GM18870 (cell line): ENCODE results near the gene PRSS1.
"Not testable (repeated sequence)": the region's sequence is repeated elsewhere in the genome, so short reads cannot be mapped to it uniquely, and the experiment has no call there.

ENCODE experiments used
- ATAC-seq: cut with Tn5 transposase; IDR thresholded peaks from one replicate; pipeline ENCODE4 v1.9.1; 2021; ENCODE audit warnings: moderate library complexity; ENCODE audit not compliant: unreplicated experiment

The PRSS1 gene

GRCh38 chr7:142749218-142749993, at the start of gene PRSS1:
Gene PRSS1, plus strand, starts transcription at chr7:142749472. Its CDS starts 13 bp downstream, at chr7:142749485.
- ATAC-seq: no peak

GRCh38 chr7:142700935-142701334, 48.3 kb upstream of the PRSS1 start:
- not testable (repeated sequence) for ATAC-seq

- no peak for ATAC-seq
Measured at GRCh38 chr7:142703655-142704305, 45.5 kb upstream of the PRSS1 start.

- not testable (repeated sequence) for ATAC-seq
Measured at GRCh38 chr7:142708726-142709125, 40.5 kb upstream of the PRSS1 start.

- no peak for ATAC-seq
Measured at GRCh38 chr7:142709921-142710320, 39.4 kb upstream of the PRSS1 start.

GRCh38 chr7:142711196-142711595, 38.1 kb upstream of the PRSS1 start:
- no peak for ATAC-seq

GRCh38 chr7:142711746-142712616, 37.3 kb upstream of the PRSS1 start:
- no peak for ATAC-seq

GRCh38 chr7:142712617-142712957, 36.7 kb upstream of the PRSS1 start:
- no peak for ATAC-seq

- ATAC-seq: no peak
Measured at GRCh38 chr7:142714375-142714774, 34.9 kb upstream of the PRSS1 start.

GRCh38 chr7:142716596-142716995, 32.7 kb upstream of the PRSS1 start:
- no peak for ATAC-seq

GRCh38 chr7:142717453-142717852, 31.8 kb upstream of the PRSS1 start:
- ATAC-seq: no peak

GRCh38 chr7:142718313-142718712, 31.0 kb upstream of the PRSS1 start:
- no peak for ATAC-seq

- no peak for ATAC-seq
Measured at GRCh38 chr7:142720172-142720773, 29.0 kb upstream of the PRSS1 start.

GRCh38 chr7:142720986-142721385, 28.3 kb upstream of the PRSS1 start:
- no peak for ATAC-seq

- no peak for ATAC-seq
Measured at GRCh38 chr7:142722248-142722794, 27.0 kb upstream of the PRSS1 start.

- peak; percentile 64 for ATAC-seq
Measured at GRCh38 chr7:142733271-142733670, 16.0 kb upstream of the PRSS1 start.

- peak; percentile 95 for ATAC-seq
Measured at GRCh38 chr7:142739923-142740492, 9.3 kb upstream of the PRSS1 start.

- no peak for ATAC-seq
Measured at GRCh38 chr7:142740786-142741185, 8.5 kb upstream of the PRSS1 start.

- ATAC-seq: not testable (repeated sequence)
Measured at GRCh38 chr7:142741932-142742331, 7.3 kb upstream of the PRSS1 start.

GRCh38 chr7:142745091-142745635, 4.1 kb upstream of the PRSS1 start:
- no peak for ATAC-seq
